HUES6 (cell line): ENCODE measurements around the gene MAML3.
A peak's percentile ranks its signal among the peaks of the same experiment; 100 is the strongest.

ENCODE experiments used
- H3K27ac ChIP-seq: 2 replicates; pipeline ENCODE4 v1.7.0; 2013; ENCODE audit warnings: low read depth, mild to moderate bottlenecking, low read length, inconsistent platforms
- H3K27me3 ChIP-seq: 2 replicates; pipeline ENCODE4 v1.6.1; 2013; ENCODE audit warnings: low read length; ENCODE audit not compliant: control insufficient read depth, insufficient read depth
- H3K36me3 ChIP-seq: 2 replicates; pipeline ENCODE4 v1.6.1; 2013; ENCODE audit warnings: low read length; ENCODE audit not compliant: control insufficient read depth, insufficient read depth
- H3K4me1 ChIP-seq: 2 replicates; pipeline ENCODE4 v1.6.1; 2013; ENCODE audit warnings: low read length; ENCODE audit not compliant: control insufficient read depth, insufficient read depth
- H3K4me3 ChIP-seq: 2 replicates; pipeline ENCODE4 v1.5.1; 2013; ENCODE audit warnings: low read depth, low read length
- H3K9ac ChIP-seq: one replicate; pipeline ENCODE4 v1.6.1; 2013; ENCODE audit warnings: mild to moderate bottlenecking, low read length
- H3K9me3 ChIP-seq: 2 replicates; pipeline ENCODE4 v1.6.1; 2013; ENCODE audit warnings: low read depth, low read length; ENCODE audit not compliant: control insufficient read depth, insufficient read depth

MAML3 gene

GRCh38 chr4:139734201-139734874 lies 419.6 kb downstream of the MAML3 start:
- no peaks in the 10 kb centered on the region for H3K9me3 ChIP-seq
- no peaks in the 10 kb centered on the region for H3K36me3 ChIP-seq
- peak overlapping the region; percentile 64 for H3K9ac ChIP-seq
- H3K27me3 ChIP-seq = peaks cover 22% of the 10 kb centered on the region
- H3K4me3 ChIP-seq = peak overlapping the region; percentile 68
- H3K27ac ChIP-seq = no peak overlapping the region
- H3K4me1 ChIP-seq = peaks cover 22% of the 10 kb centered on the region

DNA sequence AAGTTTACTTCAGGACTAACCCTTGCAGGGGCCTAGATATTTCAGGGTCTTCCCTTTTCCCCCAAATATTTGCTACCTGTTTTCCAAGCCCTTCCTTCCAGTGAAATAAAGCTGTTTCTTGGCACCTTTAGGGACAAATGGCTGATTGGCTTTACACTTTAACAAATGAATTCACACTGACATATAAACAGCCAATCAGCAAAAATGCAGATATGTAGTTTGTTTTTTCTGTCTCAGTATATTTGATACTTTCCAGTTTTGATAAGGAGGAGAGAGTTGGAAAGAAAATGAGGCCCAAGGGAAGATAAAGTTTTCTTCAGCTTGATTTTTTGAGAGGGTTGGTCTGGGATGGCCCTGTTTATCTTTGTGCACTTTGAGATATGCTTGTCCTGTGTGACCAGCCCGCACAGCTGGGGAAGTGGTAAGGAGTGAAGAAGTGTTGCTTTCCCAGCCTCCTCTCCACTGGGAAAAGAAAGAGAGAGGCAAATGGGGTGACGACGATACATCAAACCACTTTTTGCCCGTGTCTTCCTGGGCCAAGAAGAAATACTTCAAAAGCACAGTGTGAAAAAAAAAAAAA lies 420.9 kb downstream of the MAML3 start:
- no peak overlapping the region for H3K27ac ChIP-seq
- peaks cover 22% of the 10 kb centered on the region for H3K4me1 ChIP-seq
- no peak overlapping the region for H3K9ac ChIP-seq
- H3K27me3 ChIP-seq = peaks cover 22% of the 10 kb centered on the region
- no peaks in the 10 kb centered on the region for H3K36me3 ChIP-seq
- H3K9me3 ChIP-seq = no peaks in the 10 kb centered on the region
- no peak overlapping the region for H3K4me3 ChIP-seq

DNA sequence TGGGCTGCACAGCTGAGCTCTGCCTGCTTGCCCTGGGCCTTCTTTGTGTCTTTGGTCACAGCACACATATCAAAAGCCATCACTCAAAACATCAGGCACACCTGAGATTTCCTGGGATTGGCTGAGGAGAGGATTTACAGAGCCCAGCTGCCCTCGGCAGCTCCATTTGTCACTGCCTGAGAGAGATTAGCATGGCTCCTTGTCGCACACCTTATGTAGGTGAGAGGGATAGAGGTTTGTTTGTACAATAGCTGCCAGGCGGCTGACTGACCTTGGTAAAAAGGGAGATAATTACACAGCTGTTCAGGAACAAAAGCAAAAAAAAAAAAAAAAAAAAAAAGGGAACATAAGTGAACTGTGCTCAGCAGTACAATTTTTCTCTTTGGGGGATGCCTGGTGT lies 425.1 kb downstream of the MAML3 start:
- Histone ChIP-seq H3K9me3 (no peaks in the 10 kb centered on the region), H3K27ac (no peak overlapping the region), H3K36me3 (no peaks in the 10 kb centered on the region), H3K4me1 (no peaks in the 10 kb centered on the region; the same call in 1 of the 2 replicates), H3K9ac (no peak overlapping the region), H3K4me3 (no peak overlapping the region), H3K27me3 (peaks cover 3% of the 10 kb centered on the region; the same call in 1 of the 2 replicates)

DNA sequence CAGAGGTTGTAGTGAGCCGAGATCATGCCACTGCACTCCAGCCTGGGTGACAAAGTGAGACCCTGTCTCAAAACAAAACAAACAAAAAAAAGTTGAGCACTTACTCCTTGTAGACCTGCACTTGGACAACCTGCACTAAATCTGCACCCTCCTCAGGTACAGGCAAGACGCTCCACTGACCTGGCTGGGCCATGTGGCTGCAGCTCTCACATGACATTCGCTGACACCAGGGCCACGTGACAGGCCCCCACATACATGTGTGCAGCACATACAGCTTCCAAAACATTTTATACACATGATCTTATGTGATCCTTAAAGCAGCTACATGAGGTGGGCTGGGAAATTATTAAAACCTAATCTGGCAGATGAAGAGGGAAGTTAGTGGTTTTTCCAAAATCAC lies 425.8 kb downstream of the MAML3 start:
- H3K4me1 ChIP-seq = no peaks in the 10 kb centered on the region
- H3K9ac ChIP-seq = no peak overlapping the region
- H3K27me3 ChIP-seq = no peaks in the 10 kb centered on the region
- no peaks in the 10 kb centered on the region for H3K36me3 ChIP-seq
- H3K27ac ChIP-seq = no peak overlapping the region
- no peak overlapping the region for H3K4me3 ChIP-seq
- H3K9me3 ChIP-seq = no peaks in the 10 kb centered on the region

DNA sequence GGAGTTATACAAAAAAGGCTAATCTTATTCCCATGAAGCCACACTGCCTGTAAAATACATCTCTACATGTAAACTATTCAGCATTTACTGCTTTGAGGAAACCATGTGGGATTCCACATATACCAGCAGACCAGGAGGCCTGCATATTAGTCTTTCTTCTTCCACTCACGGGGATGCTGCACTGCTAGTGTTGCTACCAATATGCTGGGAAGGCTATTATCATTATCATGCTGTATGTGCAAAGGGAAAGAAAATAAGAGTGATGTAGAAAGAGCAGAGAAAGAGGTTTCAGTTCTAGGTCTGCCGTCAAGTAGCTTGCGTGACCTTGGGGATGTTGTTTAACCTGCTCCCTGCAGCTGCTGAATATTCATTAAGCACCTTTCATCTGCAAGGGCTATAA lies 427.4 kb downstream of the MAML3 start:
- no peak overlapping the region for H3K4me3 ChIP-seq
- no peaks in the 10 kb centered on the region for H3K27me3 ChIP-seq
- no peaks in the 10 kb centered on the region for H3K36me3 ChIP-seq
- no peak overlapping the region for H3K27ac ChIP-seq
- no peaks in the 10 kb centered on the region for H3K4me1 ChIP-seq
- no peak overlapping the region for H3K9ac ChIP-seq
- no peaks in the 10 kb centered on the region for H3K9me3 ChIP-seq

- H3K9me3 ChIP-seq = no peaks in the 10 kb centered on the region
Observed at GRCh38 chr4:139725236-139725635, 428.7 kb downstream of the MAML3 start.

DNA sequence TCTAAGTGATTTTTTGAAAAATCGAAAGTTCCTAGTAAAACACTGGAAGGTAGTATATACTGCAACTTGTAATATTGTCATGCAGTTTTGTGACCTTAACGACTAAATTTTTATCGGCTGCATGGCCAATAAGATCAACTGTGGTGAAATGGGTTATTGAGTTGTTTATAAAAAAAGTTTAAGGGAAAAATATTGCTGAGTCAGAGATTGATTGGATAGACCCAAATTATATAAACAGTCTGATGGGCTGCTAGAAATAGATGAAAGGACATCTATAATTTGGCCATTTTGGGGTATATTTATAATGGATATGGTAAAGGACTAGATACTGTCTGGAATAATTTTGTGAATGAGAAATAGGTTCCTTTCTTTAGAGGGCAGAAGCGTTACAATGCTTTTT lies 432.2 kb downstream of the MAML3 start:
- Histone ChIP-seq H3K27me3 (peaks cover 6% of the 10 kb centered on the region; the same call in 1 of the 2 replicates), H3K9ac (no peak overlapping the region), H3K4me1 (no peaks in the 10 kb centered on the region), H3K9me3 (no peaks in the 10 kb centered on the region), H3K36me3 (peaks cover 9% of the 10 kb centered on the region), H3K27ac (no peak overlapping the region), H3K4me3 (no peak overlapping the region)

More at GRCh38 chr4:139725236-139725635, 428.7 kb downstream of the MAML3 start:
- Histone ChIP-seq H3K9ac (no peak overlapping the region), H3K27ac (no peak overlapping the region), H3K4me3 (no peak overlapping the region), H3K4me1 (no peaks in the 10 kb centered on the region), H3K36me3 (no peaks in the 10 kb centered on the region), H3K27me3 (no peaks in the 10 kb centered on the region)

DNA sequence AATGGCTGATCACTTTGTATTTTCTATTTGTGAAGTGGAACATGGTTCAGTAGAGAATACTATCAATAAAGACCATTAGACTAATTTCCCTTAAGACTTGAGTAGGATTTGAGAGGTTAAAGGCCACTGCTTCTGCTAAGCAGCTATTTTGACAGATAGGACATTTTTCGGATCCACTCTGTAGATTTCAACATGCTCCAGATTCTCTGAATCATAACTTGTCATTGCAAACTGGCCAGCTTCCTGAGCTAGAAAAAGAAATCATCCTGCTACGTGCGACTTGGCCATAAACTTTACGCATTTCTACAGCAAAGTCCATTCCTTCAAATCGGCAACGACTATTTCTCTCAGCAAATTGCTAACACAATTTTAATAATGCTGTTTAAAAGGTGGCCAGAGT lies 433.2 kb downstream of the MAML3 start:
- Histone ChIP-seq H3K36me3 (peaks cover 9% of the 10 kb centered on the region), H3K4me1 (no peaks in the 10 kb centered on the region), H3K4me3 (no peak overlapping the region), H3K27ac (no peak overlapping the region), H3K9ac (no peak overlapping the region), H3K27me3 (peaks cover 13% of the 10 kb centered on the region; the same call in 1 of the 2 replicates), H3K9me3 (no peaks in the 10 kb centered on the region)

DNA sequence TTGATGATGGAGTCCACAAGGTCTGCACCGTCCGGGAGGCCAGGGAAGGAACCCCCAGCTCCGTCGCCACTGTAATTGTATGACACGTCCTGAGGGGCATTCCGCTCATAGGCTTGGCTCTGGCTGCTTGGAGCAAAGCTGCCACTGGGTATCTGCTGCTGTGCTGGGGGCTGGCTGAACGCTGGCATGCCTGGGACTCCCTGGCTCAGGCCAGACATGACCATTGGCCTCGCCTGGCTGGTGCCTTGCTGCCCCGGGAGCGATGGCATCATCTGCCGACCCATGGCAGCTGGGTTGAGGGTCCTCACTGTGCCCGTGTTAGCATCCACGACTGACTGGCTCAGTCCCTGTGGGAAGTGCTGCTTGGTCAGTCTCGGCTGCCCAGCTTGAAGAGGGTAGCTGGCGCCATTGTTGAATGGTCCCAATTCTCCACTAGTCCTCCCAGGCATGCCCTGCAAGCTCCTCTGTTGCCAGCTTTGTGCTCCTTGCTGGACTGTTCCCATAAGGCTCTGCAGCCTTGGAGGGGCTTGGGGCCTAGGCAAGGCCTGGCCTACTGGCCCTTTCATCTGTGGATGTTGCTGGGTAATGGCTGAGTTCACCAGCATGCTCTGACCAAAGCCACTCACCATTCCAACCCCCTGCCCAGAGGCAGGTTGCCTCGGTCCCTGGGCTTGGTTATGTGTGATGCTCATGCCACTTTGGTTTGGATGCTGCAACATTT lies 434.4 kb downstream of the MAML3 start:
- peaks cover 9% of the 10 kb centered on the region for H3K36me3 ChIP-seq
- no peak overlapping the region for H3K4me3 ChIP-seq
- no peak overlapping the region for H3K27ac ChIP-seq
- H3K9me3 ChIP-seq = no peaks in the 10 kb centered on the region
- H3K27me3 ChIP-seq = peaks cover 24% of the 10 kb centered on the region; the same call in 1 of the 2 replicates
- H3K9ac ChIP-seq = no peak overlapping the region
- no peaks in the 10 kb centered on the region for H3K4me1 ChIP-seq

DNA sequence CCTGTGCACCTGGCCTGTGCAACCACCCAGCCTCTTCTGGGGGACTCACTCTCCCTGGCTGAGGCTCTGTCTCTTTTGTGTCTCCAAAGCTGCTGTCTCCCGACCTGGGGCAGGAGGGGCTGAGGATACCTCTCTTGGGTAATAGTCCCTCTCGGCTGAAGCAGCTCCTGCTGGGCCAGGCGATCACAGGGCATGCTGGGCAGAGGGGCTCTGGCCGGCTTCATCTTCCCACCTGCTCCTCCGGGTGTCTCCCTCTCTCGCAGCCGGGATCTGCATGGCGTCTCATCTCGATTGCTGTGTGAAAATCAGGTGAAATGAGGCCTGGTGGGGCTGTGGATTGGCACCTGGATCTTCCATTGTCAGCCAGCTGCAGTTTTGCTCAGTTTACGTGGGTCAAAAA lies 435.2 kb downstream of the MAML3 start:
- peaks cover 9% of the 10 kb centered on the region for H3K36me3 ChIP-seq
- H3K9me3 ChIP-seq = no peaks in the 10 kb centered on the region
- no peaks in the 10 kb centered on the region for H3K4me1 ChIP-seq

DNA sequence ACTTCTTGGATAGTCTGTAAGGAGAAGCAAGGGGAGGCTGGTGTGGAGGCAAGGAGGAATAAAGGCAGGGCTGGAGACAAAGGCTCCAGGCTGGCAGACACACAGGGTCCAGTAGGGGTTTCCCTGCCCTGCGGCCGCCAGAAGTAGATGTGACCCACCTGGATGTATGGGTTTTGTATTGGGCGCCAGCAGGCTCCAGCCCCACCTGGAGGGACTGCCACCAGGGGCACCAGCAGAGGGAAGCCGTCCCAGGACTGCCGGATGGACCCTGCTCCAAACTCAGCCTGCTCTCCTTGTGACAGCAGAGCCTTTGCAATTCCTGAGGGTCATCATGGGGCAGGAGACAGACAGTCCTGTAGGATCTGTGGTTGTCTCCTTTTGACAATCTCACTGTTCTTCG lies 435.6 kb downstream of the MAML3 start:
- Histone ChIP-seq H3K9me3 (no peaks in the 10 kb centered on the region), H3K9ac (no peak overlapping the region), H3K27me3 (peaks cover 30% of the 10 kb centered on the region; the same call in 1 of the 2 replicates), H3K27ac (no peak overlapping the region), H3K36me3 (peaks cover 9% of the 10 kb centered on the region), H3K4me1 (no peaks in the 10 kb centered on the region), H3K4me3 (no peak overlapping the region)

More for the DNA sequence above, 435.2 kb downstream of the MAML3 start:
- Histone ChIP-seq H3K27ac (no peak overlapping the region), H3K4me3 (no peak overlapping the region), H3K9ac (no peak overlapping the region), H3K27me3 (peaks cover 26% of the 10 kb centered on the region; the same call in 1 of the 2 replicates)
